ENCODE measurements around the gene SERPINE3. TPM values are rescaled to one million over a fixed set of nuclear protein-coding genes. Genes with fewer than 3 reads are reported as not detected.

Gene SERPINE3
- polyA plus RNA-seq, 3 donors = not detected

- Histone ChIP-seq H3K36me3 (replicated peaks in 1 of 2; ENCODE audit: control insufficient read depth in 1 of 2, insufficient read depth in 2 of 2, low read length in 2 of 2) (no peaks in the 10 kb centered on the region), H3K9me3 (replicated peaks in 1 of 2; ENCODE audit: control insufficient read depth in 1 of 2, insufficient read depth in 1 of 2, low read length in 2 of 2) (no peaks in the 10 kb centered on the region), H3K27me3 (ENCODE audit: control insufficient read depth in 2 of 2, insufficient read depth in 2 of 2, low read length in 2 of 2) (no peaks in the 10 kb centered on the region), H3K79me2 (ENCODE audit: insufficient read depth, low read length) (no peaks in the 10 kb centered on the region), H3K27ac (ENCODE audit: low read depth in 1 of 2, low read length in 2 of 2) (no peak overlapping the region), H3K4me2 (replicated peaks; ENCODE audit: extremely low read depth, low read length, poor library complexity, severe bottlenecking) (no peak overlapping the region), H3K4me3 (replicated peaks in 1 of 3; ENCODE audit: low read depth in 2 of 3, low read length in 3 of 3) (no peak overlapping the region), H3K9ac (ENCODE audit: insufficient read depth, low read length, poor library complexity, severe bottlenecking) (no peak overlapping the region), H3K4me1 (ENCODE audit: control insufficient read depth in 1 of 2, insufficient read depth in 2 of 2, low read length in 2 of 2) (no peaks in the 10 kb centered on the region), H2AFZ (ENCODE audit: insufficient read depth, low read depth, low read length, poor library complexity, severe bottlenecking) (peak overlapping the region; percentile 1), H4K20me1 (ENCODE audit: insufficient read depth, low read length) (no peaks in the 10 kb centered on the region)
- Mint-ChIP-seq H3K36me3 (no peaks in the 10 kb centered on the region), H3K27ac (no peak overlapping the region), H3K4me1 (peaks cover 3% of the 10 kb centered on the region), H3K4me3 (no peak overlapping the region), H3K9me3 (no peaks in the 10 kb centered on the region), H3K27me3 (ENCODE audit: low read depth in 3 of 3) (peaks cover 0 to 4% (median 2%) of the 10 kb centered on the region in 3 donors)
- TF ChIP-seq CTCF (IDR thresholded peaks at IDR 0.05) = no peak
- intact Hi-C loops (cut with micrococcal nuclease) = no loop called here
- DNase-seq = no peak
- WGBS (ENCODE audit: insufficient coverage) = 71% methylated on average over 3 of the region's 6 CpGs
Observed at GRCh38 chr13:51308781-51309180, 30.7 kb upstream of the SERPINE3 start.

- Histone ChIP-seq H3K4me3 (replicated peaks in 1 of 3; ENCODE audit: low read depth in 2 of 3, low read length in 3 of 3) (no peak overlapping the region), H3K27ac (ENCODE audit: low read depth in 1 of 2, low read length in 2 of 2) (no peak overlapping the region), H3K9me3 (replicated peaks in 1 of 2; ENCODE audit: control insufficient read depth in 1 of 2, insufficient read depth in 1 of 2, low read length in 2 of 2) (no peaks in the 10 kb centered on the region), H2AFZ (ENCODE audit: insufficient read depth, low read depth, low read length, poor library complexity, severe bottlenecking) (no peak overlapping the region), H3K4me2 (replicated peaks; ENCODE audit: extremely low read depth, low read length, poor library complexity, severe bottlenecking) (no peak overlapping the region), H3K27me3 (ENCODE audit: control insufficient read depth in 2 of 2, insufficient read depth in 2 of 2, low read length in 2 of 2) (no peaks in the 10 kb centered on the region), H3K79me2 (ENCODE audit: insufficient read depth, low read length) (no peaks in the 10 kb centered on the region), H3K36me3 (replicated peaks in 1 of 2; ENCODE audit: control insufficient read depth in 1 of 2, insufficient read depth in 2 of 2, low read length in 2 of 2) (no peaks in the 10 kb centered on the region), H3K4me1 (ENCODE audit: control insufficient read depth in 1 of 2, insufficient read depth in 2 of 2, low read length in 2 of 2) (no peaks in the 10 kb centered on the region), H4K20me1 (ENCODE audit: insufficient read depth, low read length) (no peaks in the 10 kb centered on the region), H3K9ac (ENCODE audit: insufficient read depth, low read length, poor library complexity, severe bottlenecking) (no peak overlapping the region)
- Mint-ChIP-seq H3K4me3 (no peak overlapping the region), H3K9me3 (no peaks in the 10 kb centered on the region), H3K4me1 (peaks cover 3% of the 10 kb centered on the region), H3K27me3 (ENCODE audit: low read depth in 3 of 3) (peaks cover 0 to 8% (median 5%) of the 10 kb centered on the region in 3 donors), H3K36me3 (no peaks in the 10 kb centered on the region), H3K27ac (no peak overlapping the region)
- WGBS (ENCODE audit: insufficient coverage) = no CpG with 5 or more reads among the region's 2 CpGs
- intact Hi-C loops (cut with micrococcal nuclease) = no loop called here
- DNase-seq = no peak
- no peak for TF ChIP-seq CTCF (IDR thresholded peaks at IDR 0.05)
Observed at GRCh38 chr13:51311231-51311630, 28.3 kb upstream of the SERPINE3 start.

All from CD14-positive monocyte (primary cell).